ENCODE results near the gene NLGN2. TPM values are rescaled to one million over a fixed set of nuclear protein-coding genes. Genes with fewer than 3 reads are reported as not detected.
A peak's percentile ranks its signal among the peaks of the same experiment; 100 is the strongest.

NLGN2 gene
- total RNA-seq, 1 donor from 2014 or later = 9.3 TPM

- no peak for DNase-seq
- Histone ChIP-seq H3K4me3 (no peak overlapping the region), H3K36me3 (peaks cover 42% of the 10 kb centered on the region), H3K9me3 (replicated peaks) (no peaks in the 10 kb centered on the region), H3K27me3 (ENCODE audit: low read depth) (no peaks in the 10 kb centered on the region), H3K4me1 (peaks cover 34% of the 10 kb centered on the region), H3K27ac (replicated peaks) (no peak overlapping the region)
- intact Hi-C loops (cut with micrococcal nuclease) = no loop called here
- TF ChIP-seq, protein P1, sequence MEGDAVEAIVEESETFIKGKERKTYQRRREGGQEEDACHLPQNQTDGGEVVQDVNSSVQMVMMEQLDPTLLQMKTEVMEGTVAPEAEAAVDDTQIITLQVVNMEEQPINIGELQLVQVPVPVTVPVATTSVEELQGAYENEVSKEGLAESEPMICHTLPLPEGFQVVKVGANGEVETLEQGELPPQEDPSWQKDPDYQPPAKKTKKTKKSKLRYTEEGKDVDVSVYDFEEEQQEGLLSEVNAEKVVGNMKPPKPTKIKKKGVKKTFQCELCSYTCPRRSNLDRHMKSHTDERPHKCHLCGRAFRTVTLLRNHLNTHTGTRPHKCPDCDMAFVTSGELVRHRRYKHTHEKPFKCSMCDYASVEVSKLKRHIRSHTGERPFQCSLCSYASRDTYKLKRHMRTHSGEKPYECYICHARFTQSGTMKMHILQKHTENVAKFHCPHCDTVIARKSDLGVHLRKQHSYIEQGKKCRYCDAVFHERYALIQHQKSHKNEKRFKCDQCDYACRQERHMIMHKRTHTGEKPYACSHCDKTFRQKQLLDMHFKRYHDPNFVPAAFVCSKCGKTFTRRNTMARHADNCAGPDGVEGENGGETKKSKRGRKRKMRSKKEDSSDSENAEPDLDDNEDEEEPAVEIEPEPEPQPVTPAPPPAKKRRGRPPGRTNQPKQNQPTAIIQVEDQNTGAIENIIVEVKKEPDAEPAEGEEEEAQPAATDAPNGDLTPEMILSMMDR (IDR thresholded peaks at IDR 0.05; ENCODE audit: borderline replicate concordance) = no peak
Observed at GRCh38 chr17:7388856-7389255, 18.8 kb upstream of the NLGN2 start.

- Histone ChIP-seq H3K36me3 (peaks cover 42% of the 10 kb centered on the region), H3K27me3 (ENCODE audit: low read depth) (no peaks in the 10 kb centered on the region), H3K27ac (replicated peaks) (no peak overlapping the region), H3K9me3 (replicated peaks) (no peaks in the 10 kb centered on the region), H3K4me1 (peaks cover 41% of the 10 kb centered on the region), H3K4me3 (no peak overlapping the region)
- no peak for DNase-seq
- intact Hi-C loops (cut with micrococcal nuclease) = no loop called here
- TF ChIP-seq, protein P1 (IDR thresholded peaks at IDR 0.05; ENCODE audit: borderline replicate concordance) = no peak
Observed at GRCh38 chr17:7389924-7390910, 17.4 kb upstream of the NLGN2 start.

GRCh38 chr17:7391307-7391706 is 16.3 kb upstream of the NLGN2 start:
- Histone ChIP-seq H3K27ac (replicated peaks) (peak overlapping the region; percentile 44), H3K9me3 (replicated peaks) (no peaks in the 10 kb centered on the region), H3K4me3 (no peak overlapping the region), H3K36me3 (peaks cover 42% of the 10 kb centered on the region), H3K4me1 (peaks cover 43% of the 10 kb centered on the region), H3K27me3 (ENCODE audit: low read depth) (no peaks in the 10 kb centered on the region)
- DNase-seq = no peak
- TF ChIP-seq, protein P1 (IDR thresholded peaks at IDR 0.05; ENCODE audit: borderline replicate concordance) = no peak
- intact Hi-C loops (cut with micrococcal nuclease) = no loop called here

- peak overlapping the region; percentile 80 for H3K4me3 ChIP-seq
- no peaks in the 10 kb centered on the region for H3K27me3 ChIP-seq (ENCODE audit: low read depth)
- H3K9me3 ChIP-seq (replicated peaks) = no peaks in the 10 kb centered on the region
- intact Hi-C loops (cut with micrococcal nuclease) = no loop called here
- TF ChIP-seq, protein P1 (IDR thresholded peaks at IDR 0.05; ENCODE audit: borderline replicate concordance) = no peak
- H3K36me3 ChIP-seq = peaks cover 42% of the 10 kb centered on the region
- no peak for DNase-seq
- peak overlapping the region; percentile 96 for H3K27ac ChIP-seq (replicated peaks)
- peaks cover 43% of the 10 kb centered on the region for H3K4me1 ChIP-seq
Observed at GRCh38 chr17:7392696-7393612, 14.7 kb upstream of the NLGN2 start.

Measured in left ventricle myocardium inferior (tissue), 1 donor.